Measurements from ENCODE around the gene TMCO4. TPM values are rescaled to one million over a fixed set of nuclear protein-coding genes. Genes with fewer than 3 reads are reported as not detected.

The TMCO4 gene
- total and polyA plus RNA-seq, 2 of the 4 experiments (the other 2 are of a cell fraction) = 7.3 to 8.6 TPM

GRCh38 chr1:19793360-19794046 lies 6.2 kb downstream of the TMCO4 start:
- TF ChIP-seq MAFK (IDR thresholded peaks at IDR 0.05; ENCODE audit: low read depth, low read length) (no peak), NFE2L2 (IDR thresholded peaks at IDR 0.05; ENCODE audit: low read depth, low read length) (no peak), SMC3 (IDR thresholded peaks at IDR 0.05; ENCODE audit: low read depth, low read length) (no peak), CEBPB (IDR thresholded peaks at IDR 0.05; ENCODE audit: low read depth, low read length) (no peak), ELK1 (IDR thresholded peaks at IDR 0.05; ENCODE audit: borderline replicate concordance, low read depth, low read length) (no peak), RAD21 (IDR thresholded peaks at IDR 0.05; ENCODE audit: low read length) (no peak), RFX5 (IDR thresholded peaks at IDR 0.05; ENCODE audit: low read depth, low read length) (no peak), CHD1 (IDR thresholded peaks at IDR 0.05; ENCODE audit: low read depth, low read length) (no peak), USF2 (IDR thresholded peaks at IDR 0.05; ENCODE audit: low read depth, low read length) (no peak)
- Histone ChIP-seq H3K56ac (ENCODE audit: extremely low read depth, insufficient read depth, low read length) (no peak overlapping the region), H3K27ac (ENCODE audit: insufficient read depth, low read length) (no peak overlapping the region), H3K23ac (ENCODE audit: low read depth, low read length) (no peak overlapping the region), H2AFZ (replicated peaks; ENCODE audit: low read length, poor library complexity) (no peak overlapping the region), H3K4ac (ENCODE audit: low read depth, low read length) (no peak overlapping the region), H3K18ac (ENCODE audit: low read depth, low read length) (no peak overlapping the region), H2AK5ac (ENCODE audit: low read depth, low read length) (no peak overlapping the region), H3K14ac (replicated peaks; ENCODE audit: low read depth, low read length) (no peak overlapping the region), H3K4me1 (ENCODE audit: control insufficient read depth, insufficient read depth, low read length) (peaks cover 2% of the 10 kb centered on the region; the same call in 1 of the 2 replicates), H2BK20ac (ENCODE audit: low read depth, low read length) (no peak overlapping the region), H4K5ac (ENCODE audit: low read depth, low read length) (no peak overlapping the region), H2BK5ac (ENCODE audit: low read depth, low read length, poor library complexity, severe bottlenecking) (no peak overlapping the region), H3K4me3 (ENCODE audit: insufficient read depth, low read depth, low read length) (no peak overlapping the region), H2AK9ac (replicated peaks; ENCODE audit: low read depth, low read length, poor library complexity) (no peak overlapping the region), H4K91ac (ENCODE audit: insufficient read depth, low read depth, low read length) (no peak overlapping the region), H4K8ac (ENCODE audit: low read depth in 2 of 2, low read length in 2 of 2) (no peak overlapping the region), H3K9me3 (ENCODE audit: control insufficient read depth, insufficient read depth, low read length) (no peaks in the 10 kb centered on the region), H3K27me3 (ENCODE audit: control insufficient read depth, insufficient read depth, low read length) (no peaks in the 10 kb centered on the region), H3K79me1 (ENCODE audit: low read depth in 1 of 2, low read length in 2 of 2) (peaks cover 11 to 12% of the 10 kb centered on the region in 2 experiments), H3K9ac (ENCODE audit: low read depth, low read length) (no peak overlapping the region), H4K20me1 (ENCODE audit: insufficient read depth, low read length) (no peaks in the 10 kb centered on the region), H2BK15ac (ENCODE audit: low read depth, low read length) (no peak overlapping the region), H3K9me1 (ENCODE audit: insufficient read depth, low read length) (0 out of 2 replicates have a peak, but pooled peaks cover 9% of the 10 kb centered on the region), H3K4me2 (ENCODE audit: low read depth, low read length) (no peak overlapping the region), H3K36me3 (ENCODE audit: control insufficient read depth, insufficient read depth, low read length) (peaks cover 11% of the 10 kb centered on the region), H2BK120ac (ENCODE audit: low read depth, low read length) (no peak overlapping the region)
- ChIA-PET POLR2A (ENCODE audit: unreplicated experiment) (no interaction called here), CTCF (no interaction called here)
- dilution Hi-C loops (cut with HindIII; ENCODE audit: low sequenced_read_pairs, unreplicated experiment) = no loop called here
- in situ Hi-C loops (cut with MboI; ENCODE audit: low sequenced_read_pairs) = no loop called here
- DNase-seq (no peak), ATAC-seq (ENCODE audit: low read depth) (no peak)
- no TSS peak for BruUV-seq (replicated peaks)
- intact Hi-C loops (cut with micrococcal nuclease) = no loop called here
- WGBS, 2 experiments (ENCODE audit: extremely low coverage in 2 of 2, insufficient read length in 1 of 2) = 100% methylated on average over 1 of the region's 6 CpGs; no CpG with 5 or more reads in 1 of the 2 experiments
